Stimulated activated CD4-positive, alpha-beta T cell treated with anti-CD3 and anti-CD28 coated beads, Interleukin-1b, Interleukin-23, amount 100 ng/mL, for 48 hours (primary cell): ENCODE measurements around the gene SEMA6A.

Experiments
- DNase-seq: peaks from one replicate; pipeline ENCODE4 v3.0.0-alpha.2; 2020

The SEMA6A gene

DNA sequence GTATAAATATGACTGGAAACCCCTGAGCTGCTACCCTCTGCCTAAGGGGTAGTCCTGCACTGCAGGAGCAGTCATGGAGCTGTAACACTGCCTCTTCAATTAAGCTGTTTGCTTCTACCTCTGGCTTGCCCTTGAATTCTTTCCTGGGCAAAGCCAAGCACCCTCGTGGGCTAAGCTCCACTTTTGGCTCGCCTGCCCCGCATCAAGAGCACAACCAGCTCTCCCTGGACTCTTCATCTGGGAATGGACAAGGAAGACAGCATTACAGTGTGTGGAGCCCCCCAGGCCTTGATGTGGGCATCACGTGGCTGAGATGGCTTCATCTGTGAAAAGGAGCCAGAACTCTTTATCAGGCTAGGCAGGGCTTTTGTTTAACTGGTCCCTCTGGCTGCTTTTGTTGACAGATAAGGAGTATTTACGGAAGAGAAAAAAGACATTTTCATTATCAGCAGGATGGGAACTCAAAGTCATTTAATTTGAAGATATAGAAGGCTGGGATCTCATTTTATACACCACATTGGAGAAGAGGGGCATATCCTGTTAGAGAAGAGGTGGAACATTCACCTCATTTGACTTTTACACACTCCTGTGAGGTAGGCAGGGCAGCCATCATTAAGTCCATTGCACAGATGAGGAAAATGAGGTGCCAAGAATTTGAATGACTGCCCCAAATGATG is 137.8 kb downstream of the SEMA6A start:
- DNase-seq, result no peak

DNA sequence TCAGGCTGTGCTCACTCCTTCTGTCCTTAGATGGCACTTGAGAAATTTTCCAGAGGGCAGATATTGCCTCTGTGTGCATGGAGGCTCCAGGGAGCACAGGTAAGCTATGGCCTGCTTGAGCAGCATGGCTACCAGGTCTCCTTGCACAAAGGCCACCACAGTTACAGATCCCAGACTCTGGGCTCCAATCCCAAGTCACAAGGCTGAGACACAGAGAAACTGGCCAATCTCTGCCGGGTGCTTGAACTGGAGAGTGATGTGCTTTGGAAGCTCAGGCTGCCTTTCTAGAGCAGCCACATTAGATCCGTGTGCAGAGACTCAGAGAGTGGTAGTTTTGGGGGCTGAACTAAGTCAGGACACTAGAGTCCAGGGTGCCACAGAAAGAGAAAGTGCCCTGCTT is 145.7 kb downstream of the SEMA6A start:
- no peak for DNase-seq

DNA sequence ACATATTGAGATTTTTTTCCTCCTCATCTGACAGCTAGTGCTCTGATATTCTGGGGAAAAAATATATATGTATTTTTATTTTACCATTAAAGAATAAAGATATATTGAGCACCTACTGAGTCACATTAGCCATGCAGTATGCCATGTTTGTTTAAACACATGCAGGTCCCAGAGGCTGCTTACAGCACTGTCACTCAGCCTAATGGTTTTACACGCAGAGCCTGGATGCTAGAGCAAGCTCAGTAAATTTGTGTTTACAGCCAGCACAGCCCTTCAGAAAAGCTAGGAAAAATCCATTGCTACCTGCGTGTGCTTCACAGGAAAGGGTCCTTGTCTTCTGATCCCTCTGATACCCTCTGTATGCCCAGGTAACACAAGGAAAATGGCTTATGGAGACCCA is 146.2 kb downstream of the SEMA6A start:
- no peak for DNase-seq

DNA sequence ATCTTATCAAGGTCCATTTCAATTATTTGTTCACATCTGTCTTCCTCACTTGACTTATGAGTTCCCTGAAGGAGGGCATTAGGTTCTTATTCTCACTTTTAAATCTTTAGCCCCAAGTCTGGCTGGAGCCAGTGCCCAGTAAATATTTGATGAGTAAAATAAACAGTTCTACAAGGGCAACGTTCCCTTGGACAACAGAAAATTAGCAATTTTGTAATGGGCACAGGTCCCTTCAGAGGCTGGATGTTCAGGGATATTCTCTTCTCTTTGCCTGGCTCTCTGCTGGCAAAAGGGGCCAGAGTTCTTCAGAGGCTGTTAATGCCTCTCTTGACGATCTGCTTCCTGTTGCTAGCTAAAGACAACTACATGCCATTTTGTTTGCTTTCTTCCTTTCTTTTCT is 149.7 kb downstream of the SEMA6A start:
- no peak for DNase-seq

DNA sequence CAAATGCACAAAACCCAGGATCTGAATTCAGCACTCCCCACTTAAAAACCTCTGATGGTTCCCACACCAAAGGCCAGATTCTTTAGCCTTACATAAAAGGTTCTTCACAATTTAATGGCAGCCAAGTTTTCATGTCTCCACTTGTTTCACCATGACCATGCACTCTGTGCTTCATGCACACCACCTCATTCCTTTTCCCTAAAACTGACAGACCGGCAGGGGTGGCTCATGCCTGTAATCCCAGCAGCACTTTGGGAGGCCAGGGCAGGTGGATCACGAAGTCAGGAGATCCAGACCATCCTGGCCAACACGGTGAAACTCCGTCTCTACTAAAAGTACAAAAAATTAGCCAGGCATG is 150.4 kb downstream of the SEMA6A start:
- no peak for DNase-seq

DNA sequence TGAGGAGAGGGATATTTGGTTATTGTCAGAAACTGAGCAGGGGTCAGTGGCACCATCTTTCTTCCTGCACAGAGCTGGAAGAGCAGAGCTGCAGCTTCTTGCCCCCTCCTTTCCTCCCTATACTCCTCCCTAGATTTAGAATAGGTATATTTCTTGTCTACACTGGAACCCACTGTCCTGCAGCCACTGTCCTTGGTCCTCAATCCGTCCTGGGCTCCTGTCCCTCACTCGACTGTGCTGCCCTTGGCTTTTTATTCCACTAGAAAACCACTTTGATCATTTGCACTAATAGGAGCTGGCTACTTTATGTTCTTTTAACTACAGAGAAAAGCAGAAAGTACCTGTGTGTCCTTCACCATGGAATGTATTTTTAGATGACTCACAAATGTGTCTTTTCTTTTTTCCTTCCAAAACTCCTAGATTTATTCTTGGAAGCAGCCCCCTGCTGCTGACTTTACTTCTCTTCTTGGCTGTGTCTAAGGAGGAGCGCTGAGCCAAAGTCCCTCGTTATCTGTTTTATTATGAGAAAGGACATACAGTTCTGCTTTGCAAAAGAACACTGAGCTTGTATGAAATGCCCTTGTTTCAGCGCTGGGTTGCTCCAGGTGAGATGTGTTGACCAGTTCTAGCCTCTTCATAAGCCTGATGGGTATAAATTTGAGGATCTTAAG is 150.9 kb downstream of the SEMA6A start:
- DNase-seq, result no peak

DNA sequence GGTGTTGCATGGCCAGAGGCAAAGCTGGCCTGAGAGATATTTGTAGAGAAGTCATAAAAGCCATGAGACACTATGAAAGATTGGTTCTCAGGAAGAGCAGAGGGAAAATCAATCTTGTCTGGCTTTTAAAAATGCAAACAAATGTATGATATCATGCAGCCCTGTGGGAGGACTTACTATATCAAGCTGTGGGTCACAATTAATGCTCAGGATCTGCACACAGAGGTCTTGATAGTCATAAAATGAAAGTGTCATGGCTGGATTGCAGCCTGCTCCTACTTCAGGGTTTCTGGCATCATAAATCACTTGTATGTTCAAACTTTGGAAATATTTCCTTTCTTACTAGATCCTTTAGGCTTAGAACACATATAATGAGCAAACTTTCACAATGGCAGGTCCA is 151.5 kb downstream of the SEMA6A start:
- no peak for DNase-seq

DNA sequence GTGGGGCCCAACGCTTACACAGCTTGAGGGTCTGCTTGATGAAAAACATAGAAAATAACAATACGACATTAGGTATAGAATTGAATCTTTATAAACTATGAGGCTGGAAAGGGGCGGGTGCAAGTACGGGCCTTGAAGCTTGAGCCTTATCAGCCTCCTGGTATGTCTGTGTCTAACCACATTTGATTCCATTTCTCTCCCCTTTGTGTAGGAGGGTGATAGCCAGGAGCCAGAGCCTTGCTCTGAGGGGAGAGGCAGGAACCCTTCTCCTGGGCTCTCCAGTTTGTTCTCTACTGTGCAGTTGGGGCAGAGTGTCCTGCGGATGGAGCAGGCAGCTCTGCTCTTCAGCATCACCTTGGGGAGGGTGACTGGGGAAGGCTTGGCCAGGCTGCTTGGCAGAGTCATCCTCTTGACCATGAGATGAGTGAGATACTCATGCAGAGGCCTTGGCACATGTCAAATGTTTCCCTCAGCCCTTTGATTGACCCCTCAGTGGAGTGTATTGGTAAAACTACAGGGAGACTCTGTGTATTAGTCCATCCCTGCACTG is 153.5 kb downstream of the SEMA6A start:
- no peak for DNase-seq

DNA sequence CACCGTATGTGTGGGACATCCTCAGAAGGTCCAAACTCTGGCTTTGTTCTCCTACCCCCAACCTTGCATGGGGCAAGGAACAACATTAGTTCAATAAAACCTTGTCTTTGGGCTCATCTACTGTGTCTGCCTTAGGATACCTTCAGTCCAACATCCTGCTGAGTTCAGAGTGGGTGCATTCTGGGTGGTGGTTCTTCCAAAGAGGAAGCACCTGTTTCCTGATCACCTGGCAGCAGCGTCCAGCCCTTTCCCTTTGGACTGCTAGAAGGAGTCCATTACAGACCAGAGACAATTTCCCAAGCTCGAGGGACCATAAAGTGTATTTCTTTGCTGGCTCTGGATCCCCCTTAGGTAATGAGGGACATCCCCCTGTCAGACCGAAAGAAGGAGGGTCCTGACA is 154.1 kb downstream of the SEMA6A start:
- DNase-seq, result no peak

DNA sequence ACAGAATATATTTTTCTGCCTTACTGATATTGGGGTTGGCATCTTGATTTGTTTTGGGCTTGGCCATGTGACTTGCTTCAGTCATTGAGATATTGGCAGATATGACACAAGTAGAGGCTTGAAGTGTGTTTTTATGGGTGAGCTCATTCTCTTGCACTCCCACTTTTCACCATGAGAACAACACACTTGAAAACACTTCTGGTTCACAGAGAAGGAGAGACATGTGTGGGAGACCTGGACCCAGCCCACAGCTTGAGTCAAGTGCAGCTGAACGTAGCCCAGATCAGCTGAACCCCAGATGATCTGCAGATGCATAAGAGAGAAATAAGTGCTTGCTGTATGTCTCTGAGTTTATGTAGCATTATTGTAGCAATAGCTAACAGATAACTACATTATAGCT is 155.4 kb downstream of the SEMA6A start:
- DNase-seq, result no peak

DNA sequence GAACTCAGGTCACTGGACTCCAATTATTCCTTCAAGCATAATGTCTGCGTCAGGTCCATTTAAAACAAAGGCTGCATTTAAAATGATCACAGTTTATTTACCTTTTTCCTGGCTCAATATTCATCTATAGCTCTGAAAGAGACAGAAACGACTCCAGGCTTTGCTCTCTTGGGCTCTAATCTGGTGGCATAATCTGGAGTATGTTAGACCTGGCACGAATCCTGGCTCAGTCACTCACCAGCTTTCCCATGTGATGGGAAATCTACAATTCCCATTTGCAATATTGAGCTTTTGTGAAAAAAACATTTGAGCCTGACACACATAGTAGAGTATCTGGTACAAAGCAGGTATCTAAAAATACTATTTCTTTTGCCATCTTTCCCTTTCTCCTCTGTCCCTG is 155.8 kb downstream of the SEMA6A start:
- no peak for DNase-seq

DNA sequence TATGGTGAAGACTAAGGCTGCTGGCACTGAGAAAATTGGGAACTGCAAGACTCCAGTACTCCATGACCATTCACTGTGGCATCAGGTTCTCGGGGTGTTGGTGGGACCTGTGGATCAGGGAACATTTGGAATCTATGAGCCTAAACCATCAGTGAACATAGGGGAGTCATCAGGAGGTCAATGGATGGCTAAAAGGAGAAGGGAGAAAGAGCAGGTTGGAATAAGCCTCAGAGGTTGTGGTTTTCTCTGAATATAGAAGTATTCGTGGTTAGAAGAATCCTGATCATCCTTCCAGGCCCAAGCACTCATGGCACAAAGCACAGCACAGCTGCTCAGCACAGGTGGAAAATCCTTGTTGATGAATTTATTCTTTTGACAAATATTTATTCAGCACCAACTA is 156.6 kb downstream of the SEMA6A start:
- DNase-seq, result no peak

DNA sequence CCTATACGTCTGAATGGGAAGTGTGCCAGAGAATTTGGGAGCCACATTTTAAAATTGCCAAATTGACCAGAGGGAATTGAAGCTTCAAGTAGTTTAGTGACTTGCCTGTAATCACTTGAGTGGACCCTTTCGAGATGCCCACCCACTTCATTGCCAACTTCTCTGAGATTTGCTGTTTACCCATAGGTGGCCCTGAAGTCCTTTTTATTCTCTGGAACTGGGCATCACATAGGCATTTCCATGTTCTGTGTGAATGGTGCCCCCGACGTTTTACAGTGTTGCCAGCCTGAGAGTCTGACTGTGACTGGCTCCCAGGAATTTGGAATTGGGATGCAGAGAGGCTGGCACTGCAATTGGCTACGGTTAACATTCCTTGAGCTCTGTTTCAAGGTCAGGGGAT is 158.6 kb downstream of the SEMA6A start:
- DNase-seq, result no peak

DNA sequence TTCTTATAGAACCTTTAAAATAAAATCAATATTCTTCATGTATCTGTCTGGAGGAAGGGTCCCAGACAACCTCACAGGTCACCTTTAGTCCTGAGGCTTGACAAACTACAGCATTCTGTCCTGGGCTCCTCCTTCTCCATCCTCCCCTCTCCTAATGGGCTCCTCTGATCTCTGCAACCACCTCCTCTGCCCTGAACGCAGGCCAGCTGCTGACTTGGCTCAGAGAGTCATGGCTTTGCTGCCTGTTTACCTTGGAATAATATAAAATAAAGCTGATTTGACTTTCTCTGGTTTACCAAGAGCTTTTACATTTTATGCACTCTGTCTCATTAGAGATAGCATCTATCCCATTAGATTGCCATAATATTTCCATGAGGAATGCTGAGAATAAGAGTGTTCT is 159.4 kb downstream of the SEMA6A start:
- DNase-seq, result no peak

DNA sequence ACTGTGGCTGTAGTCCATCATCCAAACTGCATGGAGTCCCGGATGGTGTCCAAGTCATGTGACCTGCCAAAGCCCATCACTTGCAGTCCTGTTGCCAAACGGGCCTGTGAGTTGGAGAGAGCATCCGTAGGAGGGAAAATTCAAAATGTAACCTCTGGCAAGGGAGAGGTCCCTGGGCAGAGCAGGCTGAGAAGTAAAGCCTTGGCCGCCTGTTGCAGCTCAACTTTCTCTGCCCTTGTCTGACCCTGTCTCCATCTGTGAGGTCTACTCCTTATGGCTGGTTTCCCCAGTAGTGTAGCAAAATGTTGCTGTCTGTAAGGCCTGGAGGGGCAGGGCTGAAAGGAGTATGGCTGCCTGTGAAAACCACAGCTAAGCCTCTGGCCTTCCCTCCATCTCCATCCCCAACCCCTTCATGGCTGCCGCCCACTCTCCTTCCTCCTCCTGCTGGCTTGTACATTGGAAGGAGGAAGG is 163.5 kb downstream of the SEMA6A start:
- DNase-seq, result no peak

DNA sequence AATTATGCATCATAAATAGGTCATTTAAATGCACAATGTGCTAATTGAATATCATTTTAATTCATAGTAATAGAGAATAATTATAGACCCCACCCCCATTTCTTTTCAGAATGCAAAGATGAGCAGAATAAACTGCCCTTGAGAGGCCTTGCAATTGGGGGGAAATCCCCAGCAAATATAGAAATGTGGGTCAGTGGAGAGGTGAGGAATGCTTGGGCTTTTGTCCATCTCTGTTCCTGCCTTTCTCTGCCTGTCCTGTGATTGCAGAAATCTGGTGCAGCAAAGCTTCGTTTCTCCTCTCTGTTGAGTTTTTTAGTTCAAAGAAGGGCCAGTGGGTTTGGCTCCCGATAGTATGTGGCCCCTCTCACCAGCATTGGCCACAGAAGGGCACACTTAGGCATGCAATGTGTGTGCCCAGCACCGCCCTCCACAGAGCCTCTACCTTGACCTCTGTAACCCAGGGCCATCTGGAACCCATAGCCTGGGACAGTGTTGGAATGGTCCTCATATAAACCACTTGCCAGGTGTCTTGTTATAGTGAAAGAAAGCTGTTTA is 164.2 kb downstream of the SEMA6A start:
- no peak for DNase-seq

DNA sequence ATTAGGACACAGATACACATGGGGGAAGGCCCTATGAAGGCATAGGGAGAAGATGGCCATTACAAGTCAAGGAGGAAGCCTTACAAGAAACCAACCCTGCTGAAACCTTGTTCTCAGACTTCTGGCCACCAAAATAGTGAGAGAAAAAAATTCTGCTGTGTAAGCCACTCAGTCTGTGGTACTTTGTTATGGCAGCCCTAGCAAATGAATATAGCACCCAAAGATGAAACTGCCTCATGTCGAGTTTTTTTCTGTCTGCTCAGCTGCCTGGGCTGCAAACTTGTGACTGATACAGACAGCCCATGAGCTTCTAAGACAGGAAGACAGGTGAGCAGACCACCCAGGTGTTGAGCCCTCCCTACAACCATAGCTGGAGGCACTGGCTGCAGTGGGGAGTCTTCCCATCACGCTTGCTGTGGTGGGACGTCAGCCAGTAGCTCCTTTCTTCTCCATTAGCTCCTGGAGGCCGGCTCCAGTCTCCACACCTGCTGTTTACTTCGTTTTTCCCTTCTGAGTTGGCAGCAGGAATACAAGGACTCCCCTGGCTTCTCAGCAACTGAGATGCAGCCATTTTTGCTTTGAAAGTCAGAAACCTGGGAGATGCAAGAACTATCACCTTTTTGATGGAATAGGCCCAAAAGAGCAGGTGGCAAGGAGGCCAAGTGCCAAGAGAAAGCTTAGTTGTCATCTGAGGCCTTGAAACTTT is 164.9 kb downstream of the SEMA6A start:
- no peak for DNase-seq

DNA sequence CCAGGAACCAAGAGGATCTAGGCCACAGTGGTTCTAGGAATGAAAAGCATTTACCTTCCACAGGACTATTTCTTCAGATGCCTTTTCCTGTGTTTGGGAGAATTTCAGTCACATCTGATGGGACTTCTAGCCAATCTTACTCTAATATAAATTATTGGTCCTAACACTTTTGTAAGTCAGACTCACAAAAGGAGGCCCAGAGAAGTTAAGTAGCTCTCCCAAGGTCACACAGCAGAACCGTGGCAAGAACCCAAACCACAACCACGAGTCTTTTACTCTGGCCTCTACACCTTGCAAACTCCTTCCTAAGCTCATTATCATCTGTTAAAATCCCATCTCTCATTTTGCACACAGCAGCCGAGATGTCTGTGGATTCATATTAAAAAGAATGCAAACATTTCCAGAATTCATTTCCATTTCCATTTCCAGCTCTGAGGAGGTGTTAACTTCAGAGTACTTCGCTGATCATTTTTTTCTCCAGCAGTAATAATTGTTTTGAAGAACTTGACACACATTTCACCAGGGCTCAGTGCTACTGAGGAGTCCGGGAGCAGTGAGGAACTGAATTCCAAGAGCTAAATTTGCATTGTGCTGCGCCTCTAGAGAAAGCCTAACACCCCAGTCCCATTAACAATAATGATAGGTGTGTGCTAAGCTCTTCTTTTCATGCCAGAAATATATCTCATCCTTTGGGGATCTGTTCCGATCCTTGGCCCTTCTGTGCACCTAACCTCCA is 168.1 kb downstream of the SEMA6A start:
- DNase-seq, result no peak

DNA sequence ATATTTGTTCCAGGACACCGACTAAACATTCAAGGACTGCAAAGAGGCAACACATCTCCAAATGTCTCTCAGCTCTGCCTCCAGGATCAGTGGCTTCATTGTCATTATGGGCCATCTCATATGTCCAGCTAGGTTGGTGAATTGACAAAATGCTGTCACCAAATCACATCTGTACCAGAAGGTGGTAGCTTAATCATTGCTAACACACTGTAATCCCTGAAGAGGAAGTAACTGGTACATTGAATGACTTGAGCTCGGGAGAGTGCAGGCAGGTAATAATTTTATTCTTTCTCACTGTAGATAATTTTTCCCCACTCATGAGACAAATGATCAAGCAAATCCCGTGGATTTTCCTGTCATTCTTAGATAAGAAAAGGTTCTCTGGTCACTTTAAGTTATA is 169.8 kb downstream of the SEMA6A start:
- no peak for DNase-seq

DNA sequence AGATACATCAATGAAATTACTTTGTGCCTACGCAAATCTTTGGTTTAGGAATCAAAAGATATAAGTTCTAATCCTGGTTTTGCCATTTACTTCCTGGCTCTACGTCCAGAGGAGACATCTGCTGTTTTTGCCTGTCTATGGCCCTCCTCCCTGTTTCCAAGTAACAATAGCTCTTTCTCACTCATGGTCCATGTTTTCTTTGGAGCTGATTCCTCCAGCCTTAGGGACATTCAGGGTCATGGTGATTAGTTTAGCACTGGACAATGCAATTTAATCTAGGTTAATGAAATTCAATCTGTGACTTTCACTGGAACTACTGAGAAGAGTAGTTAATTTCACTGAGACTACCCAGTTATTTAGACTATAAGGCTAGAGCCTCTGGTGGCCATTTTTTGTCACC is 170.6 kb downstream of the SEMA6A start:
- DNase-seq, result no peak

DNA sequence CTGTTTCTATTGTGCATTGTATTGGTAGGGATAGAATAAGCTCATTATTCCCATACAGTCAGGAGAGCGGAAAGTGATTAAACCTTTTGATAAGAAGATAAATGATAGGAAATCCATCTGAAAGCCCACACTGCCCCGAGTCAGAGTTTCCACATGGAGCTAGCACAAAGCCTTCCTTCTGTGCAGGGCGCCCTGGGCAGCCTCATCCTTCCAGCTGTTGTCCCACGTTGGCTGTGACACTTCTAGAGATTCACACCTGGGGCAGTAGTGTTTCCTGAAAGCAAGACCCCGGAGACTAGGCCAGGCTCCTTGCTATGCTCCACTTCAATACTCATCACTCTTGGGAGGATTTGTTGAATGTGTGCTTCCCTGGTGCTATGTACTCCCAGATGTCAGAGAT is 172.4 kb downstream of the SEMA6A start:
- no peak for DNase-seq

DNA sequence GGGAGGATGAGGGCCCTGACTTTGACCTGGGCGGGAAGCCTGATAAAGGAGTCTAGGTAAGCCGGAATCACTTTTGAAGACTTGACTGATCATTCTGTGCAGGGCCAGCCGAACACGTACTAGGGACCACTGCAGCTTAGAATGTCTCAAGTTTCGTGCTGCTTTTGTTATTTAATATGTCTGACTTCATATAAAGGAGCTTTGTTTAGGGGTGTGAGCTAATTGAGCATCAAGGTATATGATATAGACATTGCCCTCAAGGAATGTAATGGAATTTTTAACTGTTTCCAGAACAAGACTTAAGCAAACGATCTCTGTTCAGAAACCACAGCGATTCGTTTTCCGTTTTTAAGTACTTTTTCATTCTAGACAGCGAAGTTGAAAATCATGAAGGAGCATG is 173.0 kb downstream of the SEMA6A start:
- no peak for DNase-seq

DNA sequence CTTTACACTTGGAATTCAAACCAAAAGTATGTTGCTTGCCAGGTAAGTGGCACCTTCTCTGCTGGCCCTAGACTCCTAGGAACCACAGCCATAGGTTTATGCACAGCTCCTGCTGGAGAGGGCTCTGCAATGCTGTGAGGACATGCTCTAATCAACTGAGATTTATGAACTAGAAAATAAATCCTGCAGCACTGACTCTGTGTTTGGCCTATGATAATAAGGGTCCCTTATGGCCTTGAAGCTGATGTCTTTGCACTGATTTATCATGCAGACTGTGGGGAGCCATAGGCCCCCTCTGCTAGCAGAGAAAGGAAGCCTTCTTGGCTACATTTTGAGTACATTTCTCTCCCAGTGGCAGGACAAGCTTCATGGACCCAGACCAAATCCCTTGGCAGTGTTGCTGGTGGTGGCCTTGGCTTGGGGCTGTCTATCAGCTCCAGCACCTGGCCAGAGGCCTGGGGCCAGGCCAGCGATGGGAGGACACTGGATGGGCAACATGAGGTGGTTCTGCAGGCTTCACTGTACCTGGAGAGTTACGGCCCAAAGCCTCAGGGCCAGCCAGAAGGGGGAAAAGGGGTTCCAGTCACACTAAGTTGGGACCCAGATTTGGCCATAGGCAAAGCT is 178.0 kb downstream of the SEMA6A start:
- no peak for DNase-seq
